Small intestine (tissue), 7 donors: ENCODE results near the gene DOCK8. TPM values are rescaled to one million over a fixed set of nuclear protein-coding genes. Genes with fewer than 3 reads are reported as not detected.

Source experiments
- DNase-seq, 2 donors: peaks; one replicate each; pipeline versions ENCODE4 v3.0.0 to v3.0.0-alpha.2; 2013
- FAIRE-seq: peaks from 2 replicates; lab custom pipeline; 2012; peaks lifted over from hg19 to GRCh38; lab: Jason Lieb, UNC
- H3K27ac ChIP-seq, 3 donors: one replicate each; pipeline ENCODE4 v1.5.1; 2013; ENCODE audit warnings: low read length in 2 of 3, mild to moderate bottlenecking in 2 of 3, control low read depth in 1 of 3, inconsistent platforms in 1 of 3, low read depth in 1 of 3, moderate library complexity in 1 of 3
- H3K27me3 ChIP-seq, 3 donors: one replicate each; pipeline ENCODE4 v1.6.1; 2013; ENCODE audit warnings: low read length in 3 of 3, inconsistent platforms in 1 of 3; ENCODE audit not compliant: control insufficient read depth in 3 of 3, insufficient read depth in 3 of 3
- H3K36me3 ChIP-seq, 3 donors: one replicate each; pipeline ENCODE4 v1.6.1; 2013; ENCODE audit warnings: low read length in 3 of 3, inconsistent platforms in 1 of 3, low read depth in 1 of 3, mild to moderate bottlenecking in 1 of 3, moderate library complexity in 1 of 3; ENCODE audit not compliant: control insufficient read depth in 3 of 3, insufficient read depth in 2 of 3
- H3K4me1 ChIP-seq, 3 donors: one replicate each; pipeline ENCODE4 v1.6.1; 2013; ENCODE audit warnings: low read length in 2 of 3, inconsistent platforms in 1 of 3, low read depth in 1 of 3, mild to moderate bottlenecking in 1 of 3, moderate library complexity in 1 of 3; ENCODE audit not compliant: control insufficient read depth in 3 of 3, insufficient read depth in 2 of 3
- H3K4me3 ChIP-seq, 3 donors: one replicate each; pipeline ENCODE4 v1.5.1; 2013; ENCODE audit warnings: low read length in 3 of 3, control low read depth in 1 of 3, inconsistent platforms in 1 of 3, low read depth in 1 of 3, mild to moderate bottlenecking in 1 of 3, moderate library complexity in 1 of 3
- H3K9me3 ChIP-seq, 2 donors: one replicate each; pipeline ENCODE4 v1.6.1; 2013; ENCODE audit warnings: low read depth in 1 of 2, low read length in 1 of 2; ENCODE audit not compliant: control insufficient read depth in 2 of 2, insufficient read depth in 1 of 2
- WGBS, 3 donors: extraction: QIAGEN DNeasy Blood & Tissue Kit; methylation state at CpG; one replicate each; pipeline ENCODE4 v1.1.7; 2013; 5-methylcytosine and 5-hydroxymethylcytosine counted together
- polyA plus RNA-seq, 4 donors: library from polyadenylated mRNA; stranded (reverse) in 3 of 4; unstranded in 1 of 4; fragments of 200-250 nt in 3 of 4; fragments of 120-200 nt in 1 of 4; gene quantifications; one replicate each; pipeline versions ENCODE4 v1.2.1 to v1.2.3, GENCODE V29; 2013
- donor health status: healthy with polysubstance abuse.
- donor health status: control.
- donor health status: control.
- donor health status: Bipolar disorder and iron deficiency.
- donor health status: healthy.

Gene DOCK8
- polyA plus RNA-seq, 4 donors, result 2.2 to 20.8 (median 3.8) TPM

DNA sequence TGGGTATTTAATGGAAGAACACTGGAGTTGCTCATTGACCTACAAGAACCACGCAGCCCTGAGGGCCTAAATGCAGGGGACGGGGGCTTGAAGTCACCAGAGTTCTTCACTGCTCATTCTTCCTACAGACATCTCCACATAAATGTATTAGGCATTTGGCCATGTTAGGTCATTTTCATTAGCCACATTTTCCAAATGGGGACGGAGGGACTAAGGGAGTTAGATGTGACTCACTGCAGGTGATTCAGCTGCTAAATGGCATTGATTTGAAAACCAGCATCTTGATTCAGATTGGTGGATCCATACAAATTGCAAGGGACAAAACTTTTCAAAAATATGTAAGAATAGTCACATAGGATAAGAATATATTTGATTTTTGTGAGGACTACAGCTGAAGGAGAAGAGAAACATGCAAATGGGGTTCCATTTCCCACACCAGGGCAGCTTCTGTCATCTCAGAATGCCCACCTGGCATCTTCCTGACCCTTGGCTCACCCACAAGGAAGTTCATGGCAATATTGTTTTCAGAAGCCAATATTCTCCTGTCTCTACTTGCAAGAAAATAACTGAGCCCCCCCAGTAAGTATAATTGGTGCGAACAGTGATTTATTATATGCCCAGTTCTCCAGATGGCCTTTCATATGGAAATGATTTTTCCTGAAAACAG is 264.8 kb downstream of the DOCK8 start:
- no peaks in the 10 kb centered on the region for H3K36me3 ChIP-seq
- no peak for FAIRE-seq
- H3K9me3 ChIP-seq, result peaks cover 0 to 5% of the 10 kb centered on the region in 2 donors
- no peak overlapping the region for H3K4me3 ChIP-seq
- H3K27ac ChIP-seq, result no peak overlapping the region
- H3K4me1 ChIP-seq, result no peaks in the 10 kb centered on the region
- 71 to 72% (median 71%) methylated on average over 4 of the region's 4 CpGs for WGBS, 3 donors
- no peaks in the 10 kb centered on the region for H3K27me3 ChIP-seq
- DNase-seq, result no peak

DNA sequence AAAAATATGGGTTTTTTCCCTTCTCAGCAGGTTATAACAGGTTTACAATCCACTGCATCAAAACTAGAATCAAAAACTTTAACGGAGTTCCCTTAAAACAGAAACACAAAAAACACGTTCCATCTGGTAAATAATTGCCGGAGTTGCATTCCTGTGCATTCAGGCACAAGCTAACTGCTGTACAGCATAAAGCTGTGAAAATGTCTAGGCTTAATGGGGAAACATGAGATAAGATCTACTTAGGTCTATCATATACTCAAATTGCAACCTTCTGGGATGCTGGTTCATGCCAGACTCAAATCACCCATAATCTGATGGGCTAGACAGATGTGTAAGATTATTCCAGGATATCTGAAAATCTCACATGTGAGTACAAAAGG is 265.3 kb downstream of the DOCK8 start:
- no peak for DNase-seq
- WGBS, 3 donors, result 83 to 95% (median 91%) methylated on average over 3 of the region's 3 CpGs
- Histone ChIP-seq H3K36me3 (no peaks in the 10 kb centered on the region), H3K27ac (no peak overlapping the region), H3K27me3 (no peaks in the 10 kb centered on the region), H3K4me1 (no peaks in the 10 kb centered on the region), H3K9me3 (peaks cover 0 to 5% of the 10 kb centered on the region in 2 donors), H3K4me3 (no peak overlapping the region)
- FAIRE-seq, result no peak

DNA sequence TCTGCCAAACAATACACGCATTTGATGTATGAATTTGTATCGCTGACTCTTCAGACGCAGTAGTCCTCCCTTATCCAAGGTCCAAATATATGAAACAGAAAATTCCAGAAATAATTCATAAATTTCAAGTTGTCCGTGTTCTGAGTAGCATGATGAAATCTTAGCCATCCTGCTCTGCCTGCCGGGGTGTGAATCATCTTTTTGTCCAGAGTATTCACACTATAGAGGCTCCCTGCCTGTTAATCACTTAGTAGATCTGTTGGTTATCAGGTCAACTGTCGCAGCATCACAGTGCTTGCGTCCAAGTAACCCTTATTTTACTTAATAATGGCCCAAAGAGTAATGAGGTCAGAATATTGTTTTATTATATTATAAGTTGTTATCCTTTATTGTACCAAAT is 268.1 kb downstream of the DOCK8 start:
- Histone ChIP-seq H3K36me3 (no peaks in the 10 kb centered on the region), H3K27me3 (no peaks in the 10 kb centered on the region), H3K9me3 (peaks cover 0 to 5% of the 10 kb centered on the region in 2 donors), H3K4me3 (no peak overlapping the region), H3K4me1 (peaks cover 0 to 1% (median 0%) of the 10 kb centered on the region in 3 donors), H3K27ac (no peak overlapping the region)
- FAIRE-seq (no peak), DNase-seq (no peak)
- WGBS, 3 donors, result 96 to 98% (median 97%) methylated on average over 7 of the region's 7 CpGs

DNA sequence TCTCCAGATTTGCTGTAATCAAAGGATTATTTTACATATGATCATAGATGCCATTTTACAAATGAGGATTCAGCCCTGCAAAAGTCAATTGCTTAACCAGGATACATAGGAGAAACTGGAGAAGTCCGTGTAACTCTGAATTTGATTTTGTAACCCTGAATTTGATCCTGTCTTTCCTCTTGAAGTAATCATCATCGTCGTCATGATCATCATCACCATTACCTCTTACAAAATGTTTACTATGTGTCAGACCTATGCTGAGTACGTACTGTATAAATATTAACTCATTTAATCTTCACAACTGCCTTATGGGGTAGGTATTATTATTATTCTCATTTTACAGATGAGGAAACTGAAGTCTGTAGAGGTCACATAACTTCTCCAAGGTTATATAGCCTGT is 271.5 kb downstream of the DOCK8 start:
- no peak for FAIRE-seq

DNA sequence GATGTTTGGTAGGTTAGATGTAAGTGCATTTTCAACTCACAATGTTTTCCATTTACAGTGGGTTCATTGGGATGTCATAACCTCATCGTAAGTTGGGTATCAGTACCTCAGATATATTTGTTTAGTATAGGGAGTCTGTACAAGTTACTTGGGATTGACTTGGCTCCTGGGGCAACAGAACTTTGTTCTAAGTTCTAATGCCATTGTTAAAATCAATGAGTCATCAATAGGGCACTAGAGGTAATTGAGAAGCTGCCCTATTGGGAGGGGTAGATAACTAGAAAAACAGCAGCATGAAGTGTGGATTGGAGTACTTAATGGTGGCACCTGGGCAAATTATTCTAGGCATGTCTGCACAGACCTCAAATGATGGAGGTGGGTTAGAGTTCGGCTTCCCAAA is 272.8 kb downstream of the DOCK8 start:
- peak in 1 of 2 donors; percentile 50 for DNase-seq
- H3K4me3 ChIP-seq, result no peak overlapping the region
- FAIRE-seq, result no peak
- peaks cover 0 to 3% (median 3%) of the 10 kb centered on the region in 3 donors for H3K4me1 ChIP-seq
- H3K27ac ChIP-seq, result no peak overlapping the region
- 57 to 84% (median 66%) methylated on average over 2 of the region's 2 CpGs for WGBS, 3 donors
- H3K36me3 ChIP-seq, result no peaks in the 10 kb centered on the region
- no peaks in the 10 kb centered on the region for H3K27me3 ChIP-seq
- peaks cover 0 to 5% of the 10 kb centered on the region in 2 donors for H3K9me3 ChIP-seq

More for the DNA sequence above, 271.5 kb downstream of the DOCK8 start:
- Histone ChIP-seq H3K4me1 (peaks cover 0 to 3% (median 3%) of the 10 kb centered on the region in 3 donors), H3K36me3 (no peaks in the 10 kb centered on the region), H3K9me3 (peaks cover 0 to 5% of the 10 kb centered on the region in 2 donors), H3K27me3 (no peaks in the 10 kb centered on the region), H3K27ac (no peak overlapping the region), H3K4me3 (no peak overlapping the region)
- no peak for DNase-seq
- WGBS, 3 donors, result 87 to 89% (median 87%) methylated on average over 4 of the region's 4 CpGs

DNA sequence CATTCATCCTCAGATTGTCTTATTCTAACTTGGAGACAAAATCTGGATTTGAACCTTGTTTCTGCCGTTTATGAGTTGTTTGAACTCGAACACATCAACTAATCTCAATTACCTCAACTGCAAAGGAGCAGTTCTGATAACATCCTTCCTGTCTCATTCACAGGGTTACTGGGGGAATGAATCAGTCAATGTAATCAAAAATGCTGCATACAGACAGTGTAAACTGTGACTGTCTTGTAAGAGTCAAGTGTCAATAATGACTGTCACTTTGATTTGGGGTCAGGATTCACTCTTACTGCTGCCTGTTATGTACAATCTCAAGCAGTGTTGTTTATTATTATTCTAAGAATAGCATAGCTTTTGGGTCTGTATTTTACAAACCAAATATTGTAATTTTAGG is 273.8 kb downstream of the DOCK8 start:
- WGBS, 3 donors, result 14 to 57% (median 27%) methylated on average over 2 of the region's 2 CpGs
- DNase-seq, result no peak
- H3K27ac ChIP-seq, result no peak overlapping the region
- H3K36me3 ChIP-seq, result no peaks in the 10 kb centered on the region
- FAIRE-seq, result no peak
- peaks cover 0 to 3% (median 3%) of the 10 kb centered on the region in 3 donors for H3K4me1 ChIP-seq
- H3K4me3 ChIP-seq, result no peak overlapping the region
- no peaks in the 10 kb centered on the region for H3K27me3 ChIP-seq
- peaks cover 0 to 5% of the 10 kb centered on the region in 2 donors for H3K9me3 ChIP-seq

DNA sequence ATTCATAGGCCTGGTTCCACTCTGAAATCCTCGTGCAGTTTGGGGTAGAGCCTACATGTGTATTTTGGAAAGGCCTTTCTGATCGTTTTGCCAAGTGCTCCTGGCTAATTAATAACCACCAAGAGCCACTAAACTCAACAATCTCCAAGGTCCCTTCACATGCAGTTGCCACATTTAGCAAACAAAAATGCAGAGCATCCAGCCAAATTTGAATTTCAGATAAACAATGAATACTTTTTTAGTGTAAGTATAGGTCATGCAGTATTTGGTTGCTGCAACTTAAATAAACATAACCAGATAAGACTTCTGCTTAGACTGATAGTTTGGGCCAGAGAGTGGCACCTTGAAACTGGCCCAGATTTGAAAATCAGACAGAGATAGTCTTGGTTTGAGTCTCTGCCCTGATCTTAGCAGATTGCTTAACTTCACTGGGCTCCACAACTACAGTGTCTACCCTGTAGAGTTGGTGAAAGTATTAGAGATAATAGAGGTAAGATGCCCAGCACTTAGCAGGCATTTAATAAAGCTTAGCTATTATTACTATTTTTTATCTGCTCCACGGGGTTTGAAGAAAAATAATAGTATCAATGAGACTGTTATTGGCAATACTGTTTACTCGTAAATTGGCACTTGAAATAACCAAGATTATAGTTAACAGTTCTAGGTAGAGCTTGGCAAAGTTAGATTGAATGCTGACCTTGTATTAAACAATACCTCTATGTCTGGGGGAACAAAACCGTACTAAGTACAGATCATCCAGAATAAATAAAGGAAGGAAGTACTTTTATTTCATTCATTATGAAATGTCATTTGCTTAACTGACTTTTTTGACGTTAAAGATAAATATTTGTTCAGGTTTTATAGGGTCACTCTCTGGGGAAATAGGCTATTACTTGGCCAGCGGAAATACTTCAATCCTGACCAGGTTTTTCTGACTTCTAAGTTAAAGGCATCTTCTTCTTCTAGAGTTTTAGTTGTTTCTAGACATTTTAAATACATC is 274.8 kb downstream of the DOCK8 start:
- DNase-seq, result no peak
- no peak overlapping the region for H3K27ac ChIP-seq
- FAIRE-seq, result no peak

DNA sequence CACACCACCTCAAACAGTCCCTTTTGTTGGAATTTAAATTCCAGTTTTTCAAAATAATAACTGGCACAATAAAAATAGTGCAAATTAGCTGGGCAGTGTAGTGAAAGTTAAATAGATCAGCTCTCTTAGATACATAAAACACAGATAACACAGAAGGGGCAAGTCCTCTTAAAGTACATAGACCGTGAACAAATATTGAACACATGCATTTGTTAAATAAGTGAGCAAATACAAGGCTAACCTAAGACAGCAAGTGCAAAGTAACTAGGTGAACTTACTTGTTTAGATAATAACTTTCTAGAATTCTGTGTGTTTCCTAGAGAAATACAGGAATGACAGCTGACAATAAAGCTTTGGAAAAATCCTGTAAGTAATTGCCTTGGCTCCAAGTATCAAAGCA is 280.1 kb downstream of the DOCK8 start:
- no peaks in the 10 kb centered on the region for H3K27me3 ChIP-seq
- H3K4me1 ChIP-seq, result no peaks in the 10 kb centered on the region
- no peaks in the 10 kb centered on the region for H3K36me3 ChIP-seq
- H3K9me3 ChIP-seq, result no peaks in the 10 kb centered on the region
- WGBS, 3 donors, result 79 to 97% (median 93%) methylated on average over 1 of the region's 1 CpG
- H3K4me3 ChIP-seq, result no peak overlapping the region
- no peak overlapping the region for H3K27ac ChIP-seq
- DNase-seq (no peak), FAIRE-seq (no peak)

More for the DNA sequence above, 274.8 kb downstream of the DOCK8 start:
- Histone ChIP-seq H3K27me3 (no peaks in the 10 kb centered on the region), H3K4me1 (peaks cover 0 to 3% (median 3%) of the 10 kb centered on the region in 3 donors), H3K4me3 (no peak overlapping the region), H3K9me3 (no peaks in the 10 kb centered on the region), H3K36me3 (no peaks in the 10 kb centered on the region)
- 27 to 44% (median 41%) methylated on average over 7 of the region's 7 CpGs for WGBS, 3 donors
